HEK293 (cell line): ENCODE measurements around the gene GAMT.
A peak's percentile ranks its signal among the peaks of the same experiment; 100 is the strongest.

Experiments used
- GLIS1 ChIP-seq: fragments of 450-650 bp; formaldehyde crosslinking; IDR thresholded peaks from 2 replicates; pipeline ENCODE4 v1.5.1; 2016; ENCODE audit warnings: missing biosample characterization, missing genetic modification characterization
- KLF16 ChIP-seq: fragments of 450-650 bp; formaldehyde crosslinking; IDR thresholded peaks from 2 replicates; pipeline ENCODE4 v1.5.1; 2017; ENCODE audit warnings: missing biosample characterization, missing genetic modification characterization
- PBX3 ChIP-seq: sonication (generic); formaldehyde crosslinking; IDR thresholded peaks from 2 replicates; pipeline ENCODE4 v1.8.1; 2022; ENCODE audit warnings: mild to moderate bottlenecking, moderate library complexity, missing genetic modification reagents
- SP2 ChIP-seq: fragments of 450-650 bp; formaldehyde crosslinking; IDR thresholded peaks from 2 replicates; pipeline ENCODE4 v1.5.1; 2016; ENCODE audit warnings: missing biosample characterization, missing genetic modification characterization
- TRIM28 ChIP-seq: IDR thresholded peaks from 2 replicates; pipeline ENCODE4 v1.6.1; 2011; ENCODE audit warnings: low read length, control low read depth, borderline replicate concordance
- ZBTB10 ChIP-seq: fragments of 450-650 bp; formaldehyde crosslinking; IDR thresholded peaks from 2 replicates; pipeline ENCODE4 v1.5.1; 2016; ENCODE audit warnings: missing biosample characterization, missing genetic modification characterization
- ZBTB7A ChIP-seq: fragments of 450-650 bp; formaldehyde crosslinking; IDR thresholded peaks from 2 replicates; pipeline ENCODE4 v1.5.1; 2016; ENCODE audit warnings: low read depth, missing biosample characterization, missing genetic modification characterization
- ZNF121 ChIP-seq: fragments of 450-650 bp; formaldehyde crosslinking; IDR thresholded peaks from 2 replicates; pipeline ENCODE4 v1.5.1; 2016; ENCODE audit warnings: missing biosample characterization, missing genetic modification characterization
- ZNF18 ChIP-seq: fragments of 450-650 bp; formaldehyde crosslinking; IDR thresholded peaks from 2 replicates; pipeline ENCODE4 v1.5.1; 2016; ENCODE audit warnings: missing biosample characterization, missing genetic modification characterization
- ZNF2 ChIP-seq: fragments of 450-650 bp; formaldehyde crosslinking; IDR thresholded peaks from 2 replicates; pipeline ENCODE4 v1.5.1; 2016; ENCODE audit warnings: missing biosample characterization, missing genetic modification characterization
- ZNF24 ChIP-seq: fragments of 450-650 bp; formaldehyde crosslinking; IDR thresholded peaks from 2 replicates; pipeline ENCODE4 v1.5.1; 2016; ENCODE audit warnings: missing biosample characterization, missing genetic modification characterization
- ZNF274 ChIP-seq, 2 experiments: fragments of 200-500 bp in 1 of 2; fragments of 450-650 bp in 1 of 2; sonication (Bioruptor generic) in 1 of 2; formaldehyde crosslinking in 1 of 2; IDR thresholded peaks; 2 replicates each; pipeline versions ENCODE4 v1.5.1 to v1.6.1; 2014 to 2016; ENCODE audit warnings: borderline replicate concordance in 1 of 2, inconsistent platforms in 1 of 2, low read length in 1 of 2, missing biosample characterization in 1 of 2, missing genetic modification characterization in 1 of 2
- ZNF324 ChIP-seq: fragments of 450-650 bp; formaldehyde crosslinking; IDR thresholded peaks from 2 replicates; pipeline ENCODE4 v1.5.1; 2016; ENCODE audit warnings: missing biosample characterization, missing genetic modification characterization
- ZNF514 ChIP-seq: fragments of 450-650 bp; formaldehyde crosslinking; IDR thresholded peaks from 2 replicates; pipeline ENCODE4 v1.5.1; 2016; ENCODE audit warnings: missing biosample characterization, missing genetic modification characterization
- ZNF529 ChIP-seq: fragments of 450-650 bp; formaldehyde crosslinking; IDR thresholded peaks from 2 replicates; pipeline ENCODE4 v1.5.1; 2017; ENCODE audit warnings: missing genetic modification characterization, missing biosample characterization; ENCODE audit not compliant: insufficient replicate concordance
- ZNF561 ChIP-seq: fragments of 450-650 bp; IDR thresholded peaks from 2 replicates; pipeline ENCODE4 v1.5.1; 2018; ENCODE audit warnings: missing biosample characterization, missing genetic modification characterization, borderline replicate concordance
- ZNF785 ChIP-seq: fragments of 450-650 bp; formaldehyde crosslinking; IDR thresholded peaks from 2 replicates; pipeline ENCODE4 v1.5.1; 2016; ENCODE audit warnings: missing biosample characterization, missing genetic modification characterization
- ZNF830 ChIP-seq: fragments of 450-650 bp; IDR thresholded peaks from 2 replicates; pipeline ENCODE4 v1.5.0; 2018; ENCODE audit warnings: missing biosample characterization, missing genetic modification characterization, low read depth, mild to moderate bottlenecking, moderate library complexity
- ZNF837 ChIP-seq: fragments of 450-650 bp; formaldehyde crosslinking; IDR thresholded peaks from 2 replicates; pipeline ENCODE4 v1.5.1; 2016; ENCODE audit warnings: missing biosample characterization, missing genetic modification characterization
- TF ChIP-seq, protein P1 (sequence below): fragments of 450-650 bp; formaldehyde crosslinking; IDR thresholded peaks from 2 replicates; pipeline ENCODE4 v1.5.1; 2016; ENCODE audit warnings: missing biosample characterization, missing genetic modification characterization
- TF ChIP-seq, protein P2 (sequence below): fragments of 450-650 bp; IDR thresholded peaks from 2 replicates; pipeline ENCODE4 v1.5.1; 2018; ENCODE audit warnings: missing biosample characterization, mild to moderate bottlenecking, missing genetic modification characterization
- TF ChIP-seq, protein P3 (sequence below): fragments of 450-650 bp; formaldehyde crosslinking; IDR thresholded peaks from 2 replicates; pipeline ENCODE4 v1.5.1; 2016; ENCODE audit warnings: missing biosample characterization, missing genetic modification characterization

Gene GAMT

DNA sequence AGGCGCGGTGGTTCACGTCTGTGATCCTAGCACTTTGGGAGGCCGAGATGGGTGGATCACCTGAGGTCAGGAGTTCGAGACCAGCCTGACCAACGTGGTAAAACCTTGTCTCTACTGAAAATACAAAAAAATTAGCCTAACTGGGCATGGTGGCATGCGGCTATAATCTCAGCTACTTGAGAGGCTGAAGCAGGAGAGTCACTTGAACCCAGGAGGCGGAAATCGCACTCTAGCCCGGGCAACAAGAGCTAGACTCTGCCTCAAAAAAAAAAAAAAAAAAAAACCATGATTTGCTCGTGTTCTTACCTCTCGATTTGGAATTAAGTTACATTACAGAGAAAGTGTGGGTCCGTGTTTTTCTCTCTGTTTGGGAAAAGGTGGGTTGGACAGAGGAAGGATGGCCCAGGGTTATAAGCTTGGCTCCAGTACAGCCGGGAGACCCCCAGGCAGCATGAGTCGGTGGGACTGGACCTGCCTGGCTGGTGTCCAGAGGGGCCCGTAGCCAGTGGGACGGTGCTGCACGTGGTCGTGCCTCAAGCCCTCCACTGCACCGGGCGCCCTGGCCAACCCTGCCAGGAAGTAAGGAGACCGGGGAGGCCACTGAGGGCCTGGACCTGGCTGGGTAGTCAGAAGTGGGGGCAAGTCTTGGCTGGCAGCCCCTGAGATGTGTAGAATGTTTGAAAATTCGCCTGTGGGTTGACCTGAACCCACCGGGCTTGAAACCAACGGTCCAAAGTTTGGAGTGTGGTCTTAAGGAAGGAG, 40.5 kb upstream of the GAMT start (continued):
- TF ChIP-seq ZNF324 (tag by site-specific recombination) (no peak), ZNF830 (tag by site-specific recombination) (no peak), ZNF785 (tag by site-specific recombination) (no peak), KLF16 (tag by site-specific recombination) (no peak), ZBTB7A (tag by site-specific recombination) (peak; percentile 16; the same call in 1 of the 2 replicates), GLIS1 (tag by site-specific recombination) (peak; percentile 45; the same call in 1 of the 2 replicates), ZNF121 (tag by site-specific recombination) (no peak), ZNF837 (tag by site-specific recombination) (no peak), TRIM28 (no peak), ZNF514 (tag by site-specific recombination) (no peak), ZNF18 (tag by site-specific recombination) (no peak), ZNF2 (tag by site-specific recombination) (no peak; the same call in 1 of the 2 replicates), ZNF24 (tag by site-specific recombination) (no peak), ZNF274 (IDR thresholded peaks at IDR 0.05; ENCODE audit: low read length) (no peak), ZNF274 (tag by site-specific recombination; IDR thresholded peaks at IDR 0.05; ENCODE audit: borderline replicate concordance) (no peak), ZNF561 (tag by site-specific recombination) (no peak), SP2 (0 out of 2 replicates have a peak, but pooled peaks have one; percentile 6), ZNF529 (tag by site-specific recombination) (no peak), ZBTB10 (no peak), PBX3 (CRISPR knock-in tag) (no peak)
- TF ChIP-seq, protein P1, sequence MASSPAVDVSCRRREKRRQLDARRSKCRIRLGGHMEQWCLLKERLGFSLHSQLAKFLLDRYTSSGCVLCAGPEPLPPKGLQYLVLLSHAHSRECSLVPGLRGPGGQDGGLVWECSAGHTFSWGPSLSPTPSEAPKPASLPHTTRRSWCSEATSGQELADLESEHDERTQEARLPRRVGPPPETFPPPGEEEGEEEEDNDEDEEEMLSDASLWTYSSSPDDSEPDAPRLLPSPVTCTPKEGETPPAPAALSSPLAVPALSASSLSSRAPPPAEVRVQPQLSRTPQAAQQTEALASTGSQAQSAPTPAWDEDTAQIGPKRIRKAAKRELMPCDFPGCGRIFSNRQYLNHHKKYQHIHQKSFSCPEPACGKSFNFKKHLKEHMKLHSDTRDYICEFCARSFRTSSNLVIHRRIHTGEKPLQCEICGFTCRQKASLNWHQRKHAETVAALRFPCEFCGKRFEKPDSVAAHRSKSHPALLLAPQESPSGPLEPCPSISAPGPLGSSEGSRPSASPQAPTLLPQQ = no peak
- TF ChIP-seq, protein P2, sequence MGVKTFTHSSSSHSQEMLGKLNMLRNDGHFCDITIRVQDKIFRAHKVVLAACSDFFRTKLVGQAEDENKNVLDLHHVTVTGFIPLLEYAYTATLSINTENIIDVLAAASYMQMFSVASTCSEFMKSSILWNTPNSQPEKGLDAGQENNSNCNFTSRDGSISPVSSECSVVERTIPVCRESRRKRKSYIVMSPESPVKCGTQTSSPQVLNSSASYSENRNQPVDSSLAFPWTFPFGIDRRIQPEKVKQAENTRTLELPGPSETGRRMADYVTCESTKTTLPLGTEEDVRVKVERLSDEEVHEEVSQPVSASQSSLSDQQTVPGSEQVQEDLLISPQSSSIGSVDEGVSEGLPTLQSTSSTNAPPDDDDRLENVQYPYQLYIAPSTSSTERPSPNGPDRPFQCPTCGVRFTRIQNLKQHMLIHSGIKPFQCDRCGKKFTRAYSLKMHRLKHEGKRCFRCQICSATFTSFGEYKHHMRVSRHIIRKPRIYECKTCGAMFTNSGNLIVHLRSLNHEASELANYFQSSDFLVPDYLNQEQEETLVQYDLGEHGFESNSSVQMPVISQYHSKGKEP (tag by site-specific recombination) = no peak
- TF ChIP-seq, protein P3, sequence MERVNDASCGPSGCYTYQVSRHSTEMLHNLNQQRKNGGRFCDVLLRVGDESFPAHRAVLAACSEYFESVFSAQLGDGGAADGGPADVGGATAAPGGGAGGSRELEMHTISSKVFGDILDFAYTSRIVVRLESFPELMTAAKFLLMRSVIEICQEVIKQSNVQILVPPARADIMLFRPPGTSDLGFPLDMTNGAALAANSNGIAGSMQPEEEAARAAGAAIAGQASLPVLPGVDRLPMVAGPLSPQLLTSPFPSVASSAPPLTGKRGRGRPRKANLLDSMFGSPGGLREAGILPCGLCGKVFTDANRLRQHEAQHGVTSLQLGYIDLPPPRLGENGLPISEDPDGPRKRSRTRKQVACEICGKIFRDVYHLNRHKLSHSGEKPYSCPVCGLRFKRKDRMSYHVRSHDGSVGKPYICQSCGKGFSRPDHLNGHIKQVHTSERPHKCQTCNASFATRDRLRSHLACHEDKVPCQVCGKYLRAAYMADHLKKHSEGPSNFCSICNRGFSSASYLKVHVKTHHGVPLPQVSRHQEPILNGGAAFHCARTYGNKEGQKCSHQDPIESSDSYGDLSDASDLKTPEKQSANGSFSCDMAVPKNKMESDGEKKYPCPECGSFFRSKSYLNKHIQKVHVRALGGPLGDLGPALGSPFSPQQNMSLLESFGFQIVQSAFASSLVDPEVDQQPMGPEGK (tag by site-specific recombination) = peak; percentile 68; the same call in 1 of the 2 replicates
